Left renal cortex interstitium (tissue), 4 donors: ENCODE results near the gene SPATS2. TPM values are rescaled to one million over a fixed set of nuclear protein-coding genes. Genes with fewer than 3 reads are reported as not detected.
"Not testable (repeated sequence)": the region's sequence is repeated elsewhere in the genome, so short reads cannot be mapped to it uniquely, and the experiment has no call there.

Experiments
- DNase-seq, 4 donors: peaks; one replicate each; pipeline ENCODE4 v3.0.0-alpha.2; 2013; ENCODE audit warnings: low read depth in 4 of 4, low spot score in 2 of 4, missing footprints in 1 of 4
- polyA plus RNA-seq, 4 donors: library from polyadenylated mRNA; unstranded; fragments of 120-200 nt; gene quantifications; one replicate each; pipeline ENCODE4 v1.2.1, GENCODE V29; 2013; ENCODE audit not compliant: insufficient read length in 4 of 4

The SPATS2 gene
- polyA plus RNA-seq, 4 donors, result 41.3 to 55.7 (median 48.3) TPM

DNA sequence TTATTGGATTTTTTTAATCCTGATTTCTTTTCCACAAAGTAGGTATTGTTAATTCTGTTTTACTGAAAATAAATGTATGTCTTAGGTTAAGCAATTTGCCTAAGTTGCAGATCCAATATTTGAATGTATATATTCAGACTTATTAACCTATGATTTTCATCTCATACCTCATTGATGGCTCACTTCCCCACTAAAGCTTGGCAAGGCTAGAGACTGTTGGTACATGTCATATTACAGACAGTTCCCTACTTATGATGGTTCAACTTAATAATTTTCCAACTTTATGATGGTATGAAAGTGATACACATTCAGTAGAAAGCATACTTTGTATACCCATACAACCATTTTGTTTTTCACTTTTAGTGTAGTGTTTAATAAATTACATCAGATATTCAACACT, 138.4 kb downstream of the SPATS2 start:
- DNase-seq, result no peak

GRCh38 chr12:49507139-49507538, 139.9 kb downstream of the SPATS2 start:
- no peak for DNase-seq

GRCh38 chr12:49509681-49510080, 142.4 kb downstream of the SPATS2 start:
- DNase-seq, result not testable (repeated sequence)

DNA sequence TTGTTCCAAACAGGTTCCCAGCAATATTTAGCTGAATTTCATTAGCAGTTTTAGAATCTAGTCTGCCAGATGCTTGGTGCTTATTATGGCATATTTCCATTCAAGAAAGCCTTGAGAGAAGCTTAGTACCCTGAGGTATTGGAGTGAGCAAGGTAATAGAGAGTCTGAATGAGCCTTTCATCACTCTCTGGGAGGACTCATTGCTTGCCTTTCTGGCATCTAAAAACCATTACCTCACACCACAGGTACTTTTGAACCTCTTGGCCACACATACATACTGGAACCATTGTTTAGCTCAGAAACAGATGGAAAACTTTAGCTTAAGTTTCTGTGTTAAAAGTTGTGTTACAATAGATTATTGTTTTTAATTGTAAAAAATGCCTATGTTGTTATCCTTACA, 144.1 kb downstream of the SPATS2 start:
- no peak for DNase-seq

DNA sequence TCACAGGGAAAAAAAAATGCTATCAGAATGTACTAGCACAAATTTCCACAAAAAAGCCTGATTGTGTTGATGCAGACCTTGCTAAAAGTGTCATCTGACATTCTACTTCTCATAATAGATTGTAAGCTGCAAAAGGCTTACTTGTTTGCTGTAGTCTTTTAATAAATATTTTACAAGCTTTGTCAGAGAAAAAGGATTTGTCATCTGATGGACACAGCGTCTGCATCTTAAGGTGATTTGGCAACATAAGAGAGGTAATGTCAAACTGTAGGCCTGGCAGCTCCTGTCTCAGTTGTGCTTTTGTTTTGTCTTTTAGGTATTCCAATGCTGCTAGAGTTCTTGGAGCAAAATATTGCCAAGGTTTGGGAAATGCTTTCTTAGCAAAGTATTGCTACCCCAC, 145.3 kb downstream of the SPATS2 start:
- no peak for DNase-seq

- DNase-seq, result no peak
Observed at GRCh38 chr12:49515266-49515665, 148.0 kb downstream of the SPATS2 start.

DNA sequence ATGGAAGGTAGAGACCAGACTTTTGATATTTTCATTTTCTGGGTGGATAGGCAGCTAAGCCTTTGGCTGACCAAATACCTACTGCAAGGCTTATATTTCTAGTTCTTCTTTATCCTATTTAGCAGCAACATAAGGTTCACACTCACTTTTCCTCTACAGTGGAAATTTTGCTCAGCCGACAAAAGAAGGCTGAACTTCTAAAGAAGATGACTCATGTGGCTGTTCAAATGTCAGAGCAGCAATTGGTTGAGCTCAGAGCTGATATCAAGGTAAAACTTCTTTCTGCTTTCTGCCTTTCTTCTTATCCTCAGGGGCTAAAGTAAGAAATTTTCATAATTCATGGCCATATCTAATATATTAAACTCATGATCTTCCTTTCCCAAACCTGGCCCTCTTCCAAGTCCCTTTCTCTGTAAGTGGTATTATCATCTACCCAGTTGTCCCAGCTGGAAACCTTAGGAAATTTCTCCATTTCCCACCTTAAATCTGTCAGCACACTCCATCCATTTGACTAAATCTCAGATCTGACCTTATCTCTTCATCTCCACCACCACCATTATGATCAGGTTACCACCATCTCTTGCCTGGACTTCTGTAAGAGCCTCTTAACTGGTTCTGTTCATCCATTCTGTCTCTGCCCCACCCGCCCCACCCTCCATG, 151.8 kb downstream of the SPATS2 start:
- no peak for DNase-seq

- no peak for DNase-seq
Observed at GRCh38 chr12:49519574-49519936, 152.3 kb downstream of the SPATS2 start.

- no peak for DNase-seq
Observed at GRCh38 chr12:49521389-49521788, 154.1 kb downstream of the SPATS2 start.

DNA sequence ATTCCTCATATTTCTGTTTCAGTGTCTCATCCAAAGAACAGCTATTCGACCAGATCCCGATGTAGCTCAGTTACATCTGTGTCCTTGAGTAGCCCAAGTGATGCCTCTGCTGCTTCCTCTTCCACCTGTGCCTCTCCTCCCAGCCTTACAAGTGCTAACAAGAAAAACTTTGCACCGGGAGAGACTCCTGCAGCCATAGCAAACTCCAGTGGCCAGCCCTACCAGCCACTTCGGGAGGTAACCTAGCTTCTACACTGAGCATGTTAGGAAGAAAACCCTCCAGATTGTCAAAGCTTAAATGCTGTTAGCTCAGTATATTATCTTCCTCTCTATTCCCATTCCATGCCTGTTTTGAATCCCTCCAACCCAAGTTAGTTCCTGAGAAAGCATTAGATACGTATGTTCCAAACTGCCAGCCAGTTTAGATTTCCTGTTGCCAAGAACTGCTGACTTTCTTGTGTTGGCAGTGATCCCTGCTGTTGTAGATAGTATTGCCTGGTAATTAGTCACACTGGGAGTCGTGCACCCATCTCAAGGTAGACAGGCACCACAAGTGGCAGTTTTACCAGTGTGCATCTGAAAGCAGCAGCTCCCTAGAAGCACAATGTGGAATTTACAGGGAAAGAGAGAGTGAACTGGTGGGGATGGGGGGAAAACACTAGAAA, 157.5 kb downstream of the SPATS2 start:
- no peak for DNase-seq

GRCh38 chr12:49525942-49526341, 158.7 kb downstream of the SPATS2 start:
- no peak for DNase-seq

DNA sequence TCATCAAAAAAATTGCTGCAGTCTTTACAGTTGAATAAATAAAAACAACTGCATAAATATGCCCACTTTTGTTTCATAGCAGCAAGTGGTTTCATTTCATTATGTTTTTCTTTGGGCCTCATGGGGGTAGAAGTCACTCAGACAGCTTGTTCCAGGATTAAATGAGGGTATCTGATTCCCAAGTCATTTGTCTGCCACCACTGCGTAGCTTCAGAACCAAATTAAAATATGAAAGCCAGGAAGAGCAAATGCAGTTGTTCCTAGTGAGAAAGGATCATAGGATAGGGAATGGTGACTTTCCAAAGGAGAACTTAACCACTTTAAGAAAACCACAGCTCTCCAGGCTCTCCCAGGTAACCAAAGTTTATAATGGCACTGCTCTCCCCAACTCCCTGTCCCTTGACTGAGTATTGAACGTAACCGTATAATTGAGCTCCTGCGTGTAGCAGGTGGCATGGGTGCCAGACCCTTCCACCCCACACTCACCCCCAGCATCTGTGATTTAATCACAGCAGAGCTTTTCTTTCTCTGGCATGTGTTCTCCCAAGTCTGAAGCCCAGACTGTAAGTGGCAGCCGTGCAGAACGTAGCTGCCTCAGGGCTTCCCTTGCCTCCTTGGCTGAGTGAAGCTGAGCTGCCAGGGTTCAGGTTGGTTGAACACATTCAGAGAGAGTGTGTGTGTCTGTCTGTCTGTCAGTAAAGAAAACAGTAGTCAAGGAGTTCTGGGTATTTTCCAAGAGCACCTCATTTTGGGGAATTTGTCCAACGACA, 160.3 kb downstream of the SPATS2 start:
- no peak for DNase-seq

- DNase-seq, result no peak
Observed at GRCh38 chr12:49529414-49529813, 162.2 kb downstream of the SPATS2 start.

DNA sequence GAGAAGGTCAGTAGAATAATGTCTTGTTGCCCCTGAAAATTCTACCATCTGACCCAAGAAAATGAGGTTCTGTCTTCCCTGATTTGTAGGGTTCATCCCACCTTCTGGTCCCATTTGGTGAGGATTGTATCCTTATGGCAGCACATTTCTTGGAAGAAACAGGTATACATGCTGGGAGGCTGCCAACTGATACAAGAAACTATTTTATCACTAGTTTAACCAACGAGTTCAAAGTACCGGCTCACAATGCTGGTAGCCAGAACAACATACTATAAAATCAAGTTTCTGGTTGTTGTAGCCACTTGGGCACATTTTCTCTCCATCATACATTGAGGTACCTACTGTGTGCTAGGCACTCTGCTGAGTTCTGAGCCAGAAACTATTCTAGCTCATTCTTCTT, 164.5 kb downstream of the SPATS2 start:
- no peak for DNase-seq

DNA sequence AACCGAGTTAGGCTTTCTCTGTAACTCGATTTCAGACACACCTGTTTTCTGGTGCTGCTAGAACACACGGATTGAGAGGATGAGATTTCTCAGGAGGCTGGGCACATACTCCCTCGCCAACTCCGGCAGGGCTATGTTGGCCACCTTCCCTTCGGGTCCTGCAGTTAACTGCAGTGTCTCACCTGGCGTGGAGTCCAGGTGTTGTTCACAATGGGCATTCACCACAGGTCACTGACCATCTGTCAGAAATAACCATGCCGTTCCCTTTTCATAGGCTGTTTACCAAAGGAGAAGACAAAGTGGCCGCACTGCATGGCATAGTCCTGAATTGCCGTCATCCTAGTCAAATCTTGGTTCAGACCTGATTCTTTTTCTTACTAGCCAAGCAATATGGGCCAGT, 166.1 kb downstream of the SPATS2 start:
- no peak for DNase-seq

GRCh38 chr12:49534122-49534521, 166.9 kb downstream of the SPATS2 start:
- DNase-seq, result not testable (repeated sequence)

DNA sequence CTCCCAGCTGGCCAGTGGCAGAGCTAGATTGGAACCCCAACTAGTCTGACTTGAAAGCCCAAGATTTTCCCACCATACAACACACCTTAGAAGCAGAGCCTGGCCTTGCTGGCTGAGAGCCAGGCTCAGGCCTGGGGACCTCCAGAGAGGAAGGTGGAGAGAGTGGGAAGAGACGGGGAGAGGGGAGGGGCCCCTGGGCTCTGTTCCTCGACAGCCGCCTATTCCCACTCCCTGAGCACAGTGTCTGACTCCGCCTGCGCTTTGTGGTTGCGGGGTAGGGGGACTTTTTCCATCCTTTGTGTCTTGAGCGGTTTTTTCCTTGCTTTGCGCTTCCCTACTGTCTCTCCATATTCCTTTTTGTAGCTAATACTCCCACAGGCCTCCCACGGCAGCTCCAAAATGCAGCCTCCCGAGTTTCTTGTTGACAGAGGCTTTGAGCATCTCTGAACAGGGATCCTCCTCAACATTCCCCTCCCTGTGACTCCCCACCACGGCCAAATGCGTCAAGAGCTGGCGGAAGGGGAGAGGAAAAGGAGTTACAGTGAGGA, 167.5 kb downstream of the SPATS2 start:
- no peak for DNase-seq

DNA sequence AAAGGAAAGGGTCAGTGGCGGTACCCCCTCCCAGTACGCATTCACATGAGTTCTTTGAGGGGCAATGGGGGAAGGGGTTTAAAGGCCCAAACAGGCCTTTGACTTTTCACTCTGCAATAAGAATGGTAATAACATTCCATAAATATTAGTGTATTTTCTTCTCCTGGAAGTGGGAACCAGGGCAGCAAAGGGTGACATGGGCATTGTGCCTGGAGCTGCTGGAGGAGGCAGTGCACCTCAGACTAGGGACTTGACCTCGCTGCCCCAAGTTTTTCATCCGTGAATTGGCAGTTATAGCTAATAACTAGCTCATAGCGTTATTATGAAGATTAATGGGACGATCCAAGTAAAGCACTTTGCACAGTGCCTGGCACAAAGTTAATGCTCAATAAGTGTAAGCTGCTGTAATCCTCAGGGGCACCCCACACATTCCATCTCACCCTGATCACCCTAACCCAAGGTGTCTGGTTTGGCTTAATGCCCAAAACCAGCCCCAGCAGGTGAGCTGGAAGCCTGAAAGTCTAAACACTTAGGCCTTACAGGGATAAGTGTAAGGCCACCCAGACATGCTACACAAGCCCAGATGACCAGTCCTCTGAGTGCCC, 168.8 kb downstream of the SPATS2 start:
- no peak for DNase-seq

GRCh38 chr12:49536526-49537071, 169.3 kb downstream of the SPATS2 start:
- DNase-seq, result no peak

DNA sequence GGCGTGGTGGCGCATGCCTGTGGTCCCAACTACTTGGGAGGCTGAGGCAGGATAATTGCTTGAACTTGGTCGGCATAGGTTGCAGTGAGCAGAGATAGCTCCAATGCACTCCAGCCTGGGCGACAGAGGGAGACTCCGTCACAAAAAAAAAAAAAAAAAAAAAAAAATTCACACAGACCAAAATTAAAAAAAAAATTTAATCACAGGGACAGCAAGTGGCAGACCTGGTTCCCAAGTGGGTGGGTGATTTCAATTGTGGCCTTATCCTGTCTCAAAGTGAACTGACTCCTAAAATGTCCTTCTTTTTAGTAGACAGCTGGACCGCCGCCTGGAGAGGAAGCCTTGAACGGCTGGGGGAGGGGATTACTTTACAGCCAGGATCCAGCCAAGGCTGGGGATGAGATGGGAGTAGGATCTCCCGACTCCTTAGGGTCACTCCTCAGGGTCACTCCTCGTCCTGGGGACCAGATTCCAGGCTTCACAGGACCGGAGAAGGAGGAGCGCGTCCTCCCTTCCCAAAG, 170.0 kb downstream of the SPATS2 start:
- DNase-seq, result no peak
